GM21529 (cell line): ENCODE measurements around the gene PLIN3.
"Not testable (repeated sequence)": the region's sequence is repeated elsewhere in the genome, so short reads cannot be mapped to it uniquely, and the experiment has no call there.

Experiments used
- ATAC-seq: cut with Tn5 transposase; IDR thresholded peaks from one replicate; pipeline ENCODE4 v1.9.1; 2021; ENCODE audit not compliant: unreplicated experiment

PLIN3 gene

DNA sequence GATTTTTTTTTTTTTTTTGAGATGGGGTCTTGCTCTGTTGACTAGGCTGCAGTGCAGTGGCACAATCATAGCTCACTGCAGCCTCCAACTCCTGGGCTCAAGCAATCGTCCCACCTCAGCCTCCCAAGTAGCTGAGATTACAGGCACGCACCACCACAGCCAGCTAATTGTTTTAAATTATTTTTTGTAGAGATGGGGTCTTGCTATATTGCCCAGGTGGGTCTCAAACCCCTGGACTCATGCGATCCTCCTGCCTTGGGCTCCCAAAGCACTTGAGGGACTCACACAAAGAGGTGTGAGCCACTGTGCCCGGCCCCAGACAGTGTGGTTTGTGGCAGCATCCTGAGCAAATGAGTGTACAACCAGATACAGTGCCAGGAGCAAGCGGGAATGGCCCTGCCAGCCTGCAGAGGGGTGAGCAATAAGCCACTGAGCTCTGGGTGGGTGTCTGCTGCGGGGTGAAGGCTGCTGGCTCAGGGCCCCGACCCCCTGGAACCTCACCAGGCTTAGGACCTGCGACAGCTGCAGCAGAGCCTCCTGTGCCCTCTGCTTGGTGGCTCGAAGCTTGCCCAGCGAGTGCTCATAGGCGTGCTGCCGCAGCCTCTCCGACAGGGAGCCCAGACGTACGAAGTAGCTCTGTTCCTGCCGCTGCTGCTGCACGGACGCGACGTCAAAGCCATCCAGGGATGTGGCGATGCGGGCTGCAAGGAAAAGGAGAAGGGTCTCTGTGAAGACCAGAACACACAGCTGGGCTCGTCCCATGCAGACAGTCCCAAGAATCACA, 20.1 kb downstream of the PLIN3 start:
- no peak for ATAC-seq

DNA sequence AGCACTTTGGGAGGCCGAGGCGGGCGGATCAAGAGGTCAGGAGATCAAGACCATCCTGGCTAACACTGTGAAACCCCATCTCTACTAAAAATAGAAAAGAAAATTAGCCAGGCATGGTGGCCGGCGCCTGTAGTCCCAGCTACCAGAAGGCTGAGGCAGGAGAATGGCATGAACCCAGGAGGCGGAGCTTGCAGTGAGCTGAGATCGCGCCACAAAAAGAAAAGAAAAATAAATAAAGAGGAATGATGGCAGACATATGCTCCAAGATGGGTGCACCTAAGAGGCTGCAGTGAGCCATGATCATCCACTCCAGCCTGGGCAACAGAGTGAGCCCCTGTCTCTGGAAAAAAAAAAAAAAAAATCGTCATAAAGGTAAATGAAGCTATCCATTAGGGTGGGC, 21.5 kb downstream of the PLIN3 start:
- not testable (repeated sequence) for ATAC-seq

DNA sequence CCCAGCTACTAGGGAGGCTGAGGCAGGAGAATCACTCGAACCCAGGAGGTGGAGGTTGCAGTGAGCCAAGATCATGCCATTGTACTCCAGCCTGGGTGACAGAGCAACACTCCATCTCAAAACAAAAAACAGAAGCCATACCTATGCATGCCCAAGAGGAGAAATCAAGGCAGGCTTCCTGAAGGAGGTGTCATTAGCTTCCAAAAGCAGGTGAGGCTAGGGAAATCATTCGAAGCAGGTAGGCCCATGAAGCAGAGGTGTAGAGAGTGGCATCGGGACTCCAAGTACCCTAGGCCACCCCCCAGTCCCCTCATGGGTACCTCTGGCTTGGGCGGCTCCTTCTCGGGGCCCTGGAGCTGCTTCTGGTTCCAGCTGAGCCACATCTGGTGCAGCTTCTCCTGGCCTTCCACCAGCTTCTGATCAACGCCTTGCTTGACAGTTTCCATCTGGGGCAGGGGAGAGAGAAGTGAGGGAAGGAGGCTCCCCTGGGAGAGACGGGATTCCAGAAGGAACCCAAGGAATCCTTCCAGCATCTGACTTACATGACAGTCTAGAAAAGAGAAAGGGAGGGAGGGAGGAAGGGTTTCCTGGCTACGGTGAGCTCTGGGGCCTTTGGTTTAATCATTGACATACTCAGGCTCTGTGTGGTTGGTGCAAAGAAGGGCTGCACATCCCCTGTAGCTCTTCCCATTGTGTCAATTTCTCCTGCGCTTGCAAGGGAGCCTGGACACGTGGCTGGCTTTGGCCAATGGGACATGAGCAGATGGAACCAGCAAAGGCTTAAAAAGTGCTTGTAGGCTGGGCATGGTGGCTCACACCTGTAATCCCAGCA, 22.9 kb downstream of the PLIN3 start:
- ATAC-seq, result no peak

DNA sequence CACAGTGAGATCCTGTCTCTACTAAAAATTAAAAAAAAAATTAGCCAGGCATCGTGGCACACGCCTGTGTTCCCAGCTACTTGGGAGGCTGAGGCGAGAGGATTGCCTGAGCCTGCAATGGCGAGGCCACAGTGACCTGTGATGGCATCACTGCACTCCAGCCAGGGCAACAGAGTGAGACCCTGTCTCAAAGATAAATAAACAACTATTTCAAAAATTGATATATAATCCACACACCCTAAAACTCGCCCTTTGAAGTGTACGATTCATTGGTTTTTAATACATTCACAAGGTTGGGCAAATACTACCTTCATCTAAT, 23.9 kb downstream of the PLIN3 start:
- ATAC-seq, result no peak

DNA sequence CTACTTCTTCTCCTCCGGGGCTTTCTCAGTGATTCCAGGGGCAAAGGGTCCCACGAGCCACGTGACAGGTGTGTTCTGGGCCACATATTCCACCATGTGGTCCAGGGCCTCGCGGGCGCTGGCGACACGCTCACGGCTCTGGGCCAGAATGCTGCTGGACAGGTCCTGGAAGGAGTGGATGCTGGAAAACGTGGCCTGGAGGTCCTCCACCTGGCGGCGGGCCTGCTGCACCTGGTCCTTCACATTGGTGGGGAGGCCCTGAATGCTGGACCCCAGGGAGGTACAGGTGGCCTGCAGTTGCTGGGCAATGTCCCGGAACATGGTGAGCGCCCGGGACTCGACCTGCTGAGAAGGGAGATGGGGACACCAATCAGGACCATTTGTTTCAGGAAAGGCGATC, 28.3 kb downstream of the PLIN3 start:
- ATAC-seq, result no peak

DNA sequence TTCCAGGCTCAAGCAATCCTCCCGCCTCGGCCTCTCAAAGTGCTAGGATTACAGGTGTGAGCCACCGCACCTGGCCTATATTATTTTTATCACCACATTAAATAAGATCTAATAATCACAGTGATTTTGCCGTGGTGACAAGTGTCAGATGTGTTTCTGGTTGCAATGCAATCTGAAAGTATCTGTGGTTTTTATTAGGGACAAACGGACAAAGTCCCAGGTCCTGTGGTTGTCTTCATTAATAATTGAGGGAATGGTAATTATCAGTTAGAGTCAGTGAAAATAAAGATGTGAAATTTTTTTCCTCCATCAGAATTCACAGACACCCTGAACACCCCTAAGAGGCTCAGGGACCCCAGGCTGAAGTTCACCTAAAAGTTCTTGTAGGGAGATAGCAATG, 34.7 kb downstream of the PLIN3 start:
- ATAC-seq, result no peak

DNA sequence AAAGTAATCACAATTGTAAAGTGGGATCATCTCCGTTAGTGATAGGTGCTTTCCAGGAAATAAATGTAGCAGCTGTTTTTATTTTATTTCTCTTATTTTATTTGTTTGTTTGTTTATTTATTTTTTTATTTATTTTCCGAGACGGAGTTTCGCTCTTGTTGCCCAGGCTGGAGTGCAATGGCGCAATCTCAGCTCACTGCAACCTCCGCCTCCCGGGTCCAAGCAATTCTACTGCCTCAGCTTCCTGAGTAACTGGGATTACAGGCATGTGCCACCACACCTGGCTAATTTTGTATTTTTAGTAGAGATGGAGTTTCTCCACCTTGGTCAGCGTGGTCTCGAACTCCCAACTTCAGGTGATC, 35.5 kb downstream of the PLIN3 start:
- ATAC-seq, result not testable (repeated sequence)

DNA sequence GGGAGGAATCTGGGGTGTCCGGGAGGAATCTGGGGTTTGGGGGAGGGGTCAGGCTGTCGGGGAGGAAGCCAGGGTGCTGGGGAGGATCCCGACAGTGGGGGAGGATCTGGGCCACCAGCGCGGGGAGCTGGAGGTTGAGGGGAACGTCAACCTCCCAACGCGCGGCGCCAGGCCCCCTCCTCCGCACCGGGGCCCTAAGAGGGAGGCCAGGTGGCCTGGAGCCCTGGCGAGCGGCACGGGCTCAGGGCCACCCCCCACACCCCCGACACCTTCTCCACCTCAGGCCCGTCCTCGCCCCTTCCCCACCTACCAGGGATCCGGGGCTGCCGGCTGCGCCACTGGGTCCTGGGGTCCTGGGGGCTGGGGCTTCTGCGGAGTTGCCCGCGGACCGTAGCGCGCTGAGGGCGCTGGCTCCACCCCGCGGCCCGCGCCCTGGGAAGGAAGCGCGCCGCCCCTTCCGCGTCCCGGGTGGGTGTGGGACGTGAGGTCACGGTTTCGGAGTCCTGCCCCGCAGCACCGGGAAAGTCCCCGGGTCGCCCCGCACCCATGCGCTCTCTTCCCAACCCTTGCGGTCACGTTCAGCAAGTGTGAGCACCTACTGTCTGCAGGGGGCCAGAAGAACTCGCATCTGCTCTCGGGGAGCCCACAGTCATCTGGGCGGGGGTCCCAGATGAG, 36.0 kb downstream of the PLIN3 start, which contains the start of gene TICAM1:
TSS of gene TICAM1 (minus strand) at position 409 of the 675 bp plus-strand sequence. CDS start 13,335 bp downstream, outside the sequence.
- ATAC-seq, result peak; percentile 64

DNA sequence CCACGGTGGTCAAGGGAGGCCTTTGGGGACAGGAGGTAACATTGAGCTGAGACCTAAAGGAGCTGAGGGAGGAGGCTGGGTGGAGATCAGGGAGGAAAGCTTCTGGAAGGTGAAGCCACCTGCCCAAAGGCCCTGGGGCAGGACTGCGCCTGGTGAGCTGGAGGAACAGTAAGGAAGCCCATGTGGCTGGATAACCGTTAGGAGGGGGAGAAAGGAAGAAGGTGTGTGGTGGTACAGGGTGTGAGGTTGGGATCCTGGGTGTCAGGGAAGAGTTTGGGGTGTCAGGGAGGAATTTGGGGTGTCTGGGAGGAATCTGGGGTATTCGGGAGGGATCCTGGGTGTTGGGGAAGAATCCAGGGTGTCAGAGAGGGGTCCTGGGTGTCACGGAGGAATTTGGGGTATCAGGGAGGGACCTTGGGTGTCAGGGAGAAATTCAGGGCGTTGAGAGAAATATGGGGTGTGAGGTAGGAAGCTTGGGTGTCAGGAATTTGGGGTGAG, 36.6 kb downstream of the PLIN3 start:
- ATAC-seq, result no peak

DNA sequence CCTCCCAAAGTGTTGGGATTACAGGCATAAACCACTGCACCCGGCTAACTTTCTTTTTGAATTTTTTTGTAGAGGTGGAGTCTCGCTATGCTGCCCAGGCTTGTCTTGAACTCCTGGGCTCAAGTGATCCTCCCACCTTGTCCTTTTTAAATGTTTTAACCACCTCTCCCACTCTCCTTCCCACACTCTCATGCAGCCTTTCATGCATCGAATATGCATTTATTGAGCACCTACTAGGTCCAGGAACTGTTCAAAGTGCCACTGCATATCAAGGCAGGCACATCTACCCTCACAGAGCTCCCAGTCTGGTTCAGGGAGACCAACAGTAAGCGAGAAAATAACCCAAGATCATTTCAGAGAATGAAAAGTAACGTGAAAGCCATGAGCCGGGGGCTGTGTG, 37.1 kb downstream of the PLIN3 start:
- no peak for ATAC-seq

DNA sequence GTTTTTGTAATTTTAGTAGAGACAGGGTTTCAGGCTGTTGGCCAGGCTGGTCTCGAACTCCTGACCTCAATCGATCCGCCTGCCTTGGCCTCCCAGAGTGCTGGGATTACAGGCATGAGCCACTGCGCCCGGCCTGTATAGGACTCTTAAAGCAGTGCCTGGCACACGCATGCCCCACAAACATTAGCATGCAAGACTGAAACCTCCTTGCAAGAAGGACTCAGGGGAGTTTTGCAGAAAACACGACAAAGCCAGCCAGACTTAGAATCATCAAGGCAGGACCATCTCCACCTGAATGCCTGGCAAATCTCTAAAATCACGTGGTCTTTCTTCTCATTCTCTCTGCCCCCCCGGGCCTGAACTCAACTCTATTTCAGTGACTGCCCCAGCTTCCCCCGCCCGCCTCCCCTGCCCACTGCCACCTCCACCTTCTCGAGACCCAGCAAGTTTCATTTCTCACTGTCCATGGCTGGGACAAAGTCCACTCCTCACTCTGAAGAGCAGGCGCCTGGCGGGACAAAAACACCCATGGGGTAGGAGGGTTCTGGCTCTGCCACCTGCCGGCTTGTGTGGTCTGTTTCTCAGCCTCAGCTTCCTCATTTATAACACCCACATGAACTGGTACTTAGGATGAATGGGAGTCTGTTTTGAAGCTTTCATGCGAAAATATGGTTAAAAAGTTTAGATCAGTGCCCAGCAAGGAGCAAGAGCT, 38.3 kb downstream of the PLIN3 start:
- ATAC-seq, result no peak

DNA sequence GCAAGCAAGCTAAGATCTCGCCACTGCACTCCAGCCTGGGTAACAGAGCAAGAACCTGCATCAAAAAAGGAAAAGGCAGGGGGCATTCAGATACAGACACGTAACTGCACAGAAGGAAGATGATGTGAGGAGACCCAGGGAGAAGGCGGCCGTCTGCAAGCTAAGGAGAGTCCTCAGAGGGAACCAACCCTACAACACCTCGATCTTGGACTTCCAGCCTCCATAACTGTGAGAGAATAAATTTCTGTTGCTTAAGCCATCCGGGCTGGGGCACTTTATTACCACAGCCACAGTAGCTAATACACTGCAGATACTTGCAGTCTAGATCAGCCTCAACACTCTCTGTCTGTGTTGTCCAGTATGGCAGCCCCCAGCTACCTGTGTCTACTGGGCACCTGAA, 43.9 kb downstream of the PLIN3 start:
- no peak for ATAC-seq

DNA sequence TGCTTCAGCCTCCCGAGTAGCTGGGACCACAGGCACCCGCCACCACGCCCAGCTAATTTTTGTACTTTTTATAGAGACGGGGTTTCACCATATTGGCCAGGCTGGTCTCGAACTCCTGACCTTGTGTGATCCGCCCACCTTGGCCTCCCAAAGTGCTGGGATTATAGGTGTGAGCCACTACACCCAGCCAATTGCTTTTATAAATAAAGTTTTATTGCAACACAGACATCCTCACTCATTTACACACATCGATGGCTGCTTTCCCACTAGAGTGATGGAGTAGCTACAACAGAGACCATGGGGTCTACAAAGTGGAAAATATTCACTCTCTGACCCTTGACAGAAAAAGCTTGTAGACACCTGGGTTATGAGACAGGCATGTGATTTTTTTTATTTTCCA, 45.1 kb downstream of the PLIN3 start:
- ATAC-seq, result not testable (repeated sequence)

DNA sequence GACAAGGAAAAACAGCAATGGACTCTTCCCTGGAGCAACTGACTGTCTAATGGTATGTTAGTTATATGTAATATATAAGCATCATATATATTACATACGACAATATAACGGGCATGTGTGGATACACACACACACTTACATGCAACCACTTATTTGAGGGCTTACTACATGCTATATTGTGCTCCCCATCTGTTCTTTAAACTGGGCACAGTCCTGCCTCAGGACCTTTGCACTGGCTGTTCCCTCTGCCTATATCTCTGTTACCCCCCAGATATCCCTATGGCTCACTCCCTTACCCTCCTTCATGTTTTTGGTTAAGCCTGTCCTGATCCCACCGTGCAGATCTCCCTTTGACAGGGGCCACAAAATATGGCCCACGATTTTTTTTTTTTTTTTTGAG, 46.2 kb downstream of the PLIN3 start:
- no peak for ATAC-seq

DNA sequence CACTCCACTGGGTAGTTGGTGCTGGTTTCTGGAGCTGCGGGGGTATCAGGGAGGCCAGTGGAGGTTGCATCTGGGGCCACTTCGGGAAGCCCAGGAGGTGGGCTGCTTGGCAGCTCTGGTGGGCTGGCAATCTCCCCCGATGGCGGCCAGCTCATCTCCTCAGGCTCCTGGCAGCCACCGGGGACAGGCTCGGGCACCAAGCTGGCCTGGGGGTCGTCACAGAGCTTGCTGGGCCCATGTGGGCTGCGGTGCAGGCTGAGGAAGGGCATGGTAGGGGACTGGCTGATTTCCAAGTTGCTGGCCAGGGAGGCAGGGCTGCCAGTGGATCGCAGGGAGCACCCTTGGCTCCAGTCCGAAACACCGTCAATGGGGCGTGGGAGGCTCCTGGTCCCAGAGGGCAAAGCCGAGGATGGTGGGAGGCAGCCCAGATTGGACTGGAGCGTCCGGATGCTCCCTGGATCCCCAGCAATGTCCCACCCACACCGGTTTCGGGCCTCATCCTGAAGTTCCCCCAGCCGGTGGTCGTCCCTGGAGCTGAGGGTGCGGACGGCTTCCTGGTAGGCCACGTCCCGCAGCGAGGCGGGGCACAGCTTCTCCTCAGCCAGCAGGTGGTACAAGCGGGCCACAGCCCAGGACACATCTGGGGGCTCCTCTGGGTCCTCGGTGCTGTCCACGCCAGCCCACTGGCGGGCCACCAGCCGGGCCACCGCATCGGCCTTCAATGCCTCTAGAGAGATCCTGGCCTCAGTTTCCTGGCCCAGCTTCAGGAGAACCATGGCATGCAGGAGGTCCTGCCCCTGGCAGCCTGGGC, 49.8 kb downstream of the PLIN3 start:
- ATAC-seq, result no peak

DNA sequence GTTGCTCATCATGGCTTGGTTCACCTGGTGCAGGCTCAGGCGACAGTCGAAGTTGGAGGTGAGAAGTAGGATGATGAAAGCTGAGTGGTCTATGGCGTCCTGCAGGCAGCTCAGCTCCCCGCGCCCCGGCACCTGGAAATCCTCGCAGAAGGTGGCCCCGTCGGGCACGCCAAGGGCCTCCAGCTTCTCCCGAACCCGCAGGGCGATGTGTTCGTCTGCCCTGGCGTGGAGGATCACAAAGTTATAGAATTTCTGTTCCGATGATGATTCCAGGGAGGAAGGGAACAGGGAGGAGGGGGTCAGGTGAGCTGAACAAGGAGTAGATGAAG, 50.6 kb downstream of the PLIN3 start:
- no peak for ATAC-seq

DNA sequence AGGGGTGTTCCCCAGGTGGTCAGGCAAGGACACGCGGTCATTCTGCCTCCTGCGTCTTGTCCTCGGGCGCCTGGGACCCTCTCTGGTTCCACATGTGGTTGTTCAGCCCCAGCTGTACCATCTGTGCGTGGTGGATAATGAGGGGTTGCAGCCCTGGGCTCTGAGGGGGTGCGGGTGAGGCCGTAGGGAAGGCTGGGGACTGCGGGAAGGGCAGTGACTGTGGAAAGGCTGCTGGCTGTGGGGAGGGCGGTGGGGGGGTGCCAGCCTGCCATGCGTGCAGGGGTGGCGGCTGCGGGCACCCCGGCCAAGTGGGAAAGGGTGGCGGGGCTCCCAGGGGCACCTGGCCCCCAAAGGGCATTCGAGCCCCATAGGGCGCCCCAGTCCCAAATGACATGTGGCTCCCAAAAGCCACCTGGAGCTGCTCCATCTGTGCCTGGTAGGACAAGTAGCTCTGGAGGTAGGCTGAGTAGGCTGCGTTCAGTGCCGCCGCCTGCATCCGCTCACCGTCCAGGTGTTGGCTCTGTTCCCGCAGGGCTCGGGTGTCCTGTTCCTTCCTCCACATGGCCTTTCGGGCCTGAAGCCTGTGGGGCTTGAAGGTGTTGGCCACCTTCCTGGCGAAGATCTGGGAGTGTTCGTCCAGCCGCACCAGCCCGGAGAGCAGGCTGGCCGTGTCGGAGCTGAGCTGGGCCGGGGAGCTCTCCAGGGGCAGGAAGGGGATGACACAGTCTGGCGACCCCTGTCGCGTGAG, 51.1 kb downstream of the PLIN3 start:
- no peak for ATAC-seq

DNA sequence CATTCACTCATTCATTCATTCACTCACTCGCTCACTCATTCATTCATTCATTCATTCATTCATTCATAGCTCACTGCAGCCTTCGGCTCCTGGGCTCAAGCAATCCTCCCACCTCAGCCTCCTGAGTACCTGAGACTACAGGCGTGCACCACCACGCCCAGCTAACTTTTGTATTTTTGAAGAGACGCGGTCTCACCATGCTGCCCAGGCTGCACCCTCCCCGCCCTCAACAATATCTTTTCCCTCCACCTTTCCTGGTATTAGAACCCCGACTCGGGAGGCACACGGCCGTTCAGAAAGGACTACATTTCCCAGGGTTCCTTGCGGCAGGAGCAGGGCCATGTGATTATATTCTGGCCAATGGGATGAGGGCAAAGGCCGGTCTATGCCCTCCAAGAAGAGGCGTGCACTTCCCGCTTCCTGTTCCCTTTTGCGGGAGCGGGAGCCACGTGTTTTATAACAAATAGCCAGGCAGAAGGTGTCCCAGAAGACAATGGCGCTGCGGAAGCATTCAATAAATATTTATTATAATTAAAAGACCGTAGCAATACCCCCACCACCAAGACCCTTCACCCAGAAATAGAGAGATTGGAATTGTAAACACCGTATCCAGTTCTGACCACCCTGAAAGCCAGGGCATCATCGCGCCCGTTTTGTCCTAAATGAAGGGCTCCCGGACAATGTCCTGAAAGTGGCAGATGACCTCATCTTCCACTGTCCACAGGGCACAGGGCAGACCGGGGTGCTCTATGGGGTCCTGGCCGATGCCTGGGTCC, 51.9 kb downstream of the PLIN3 start:
- no peak for ATAC-seq
